Measurements from ENCODE around the gene CHST11. TPM values are rescaled to one million over a fixed set of nuclear protein-coding genes. Genes with fewer than 3 reads are reported as not detected.

Gene CHST11
- total RNA-seq, 1 experiment from 2014 or later, result 6.7 TPM

GRCh38 chr12:104555648-104556047 is 98.9 kb downstream of the CHST11 start:
- no peak overlapping the region for H2AK5ac ChIP-seq (ENCODE audit: insufficient read length, low read length)
- no peaks in the 10 kb centered on the region for H4K20me1 ChIP-seq (ENCODE audit: control insufficient read depth, insufficient read depth, insufficient read length)
- no peak overlapping the region for H3K18ac ChIP-seq (ENCODE audit: insufficient read length, low read depth, low read length)
- H2BK20ac ChIP-seq (ENCODE audit: low read depth, low read length, poor library complexity, severe bottlenecking), result no peak overlapping the region
- H4K8ac ChIP-seq (replicated peaks; ENCODE audit: insufficient read length, low read depth, low read length), result no peak overlapping the region
- peaks cover 2 to 13% (median 6%) of the 10 kb centered on the region in 3 experiments; a peak in 6 of 7 replicates for H3K36me3 Mint-ChIP-seq (ENCODE audit: insufficient read depth in 1 of 3, low read depth in 3 of 3)
- DNase-seq, result no peak
- H3K23ac ChIP-seq (ENCODE audit: insufficient read length, low read depth, low read length), result no peak overlapping the region
- no peaks in the 10 kb centered on the region for H3K4me1 ChIP-seq (ENCODE audit: insufficient read depth, low read length)
- H3K9me3 ChIP-seq (ENCODE audit: control insufficient read depth, low read depth, low read length), result no peaks in the 10 kb centered on the region
- no peak overlapping the region for H2BK5ac ChIP-seq (ENCODE audit: insufficient read length, low read length)
- H3K4ac ChIP-seq (ENCODE audit: low read depth, low read length), result no peak overlapping the region
- H3K79me2 ChIP-seq (ENCODE audit: insufficient read depth, low read length), result no peaks in the 10 kb centered on the region
- no peak overlapping the region for H4K91ac ChIP-seq (ENCODE audit: insufficient read length, low read depth, low read length)
- H3K27ac ChIP-seq (ENCODE audit: insufficient read length, low read depth, low read length), result no peak overlapping the region
- no peak overlapping the region for H3K9ac ChIP-seq (ENCODE audit: extremely low read depth, insufficient read length, low read length)
- H3K23me2 ChIP-seq (ENCODE audit: insufficient read length, low read depth, low read length, poor library complexity, severe bottlenecking), result no peaks in the 10 kb centered on the region
- H3K27ac Mint-ChIP-seq, result peak overlapping the region in 1 of 3 experiments; percentile 94; a peak in 2 of 7 replicates
- no peak overlapping the region for H2BK120ac ChIP-seq (ENCODE audit: low read depth, low read length, poor library complexity, severe bottlenecking)
- H3K14ac ChIP-seq (ENCODE audit: insufficient read depth, low read length), result no peak overlapping the region
- H2BK15ac ChIP-seq (ENCODE audit: low read depth, low read length), result no peak overlapping the region
- H3K79me1 ChIP-seq (ENCODE audit: insufficient read depth, low read depth, low read length, poor library complexity, severe bottlenecking), result no peaks in the 10 kb centered on the region
- no peak overlapping the region for H2AFZ ChIP-seq (ENCODE audit: low read length)
- H3K27me3 ChIP-seq (ENCODE audit: insufficient read depth, low read length), result no peaks in the 10 kb centered on the region
- peaks cover 22 to 32% of the 10 kb centered on the region in 2 experiments for H3K4me1 Mint-ChIP-seq
- H3K56ac ChIP-seq (ENCODE audit: insufficient read length, low read depth, low read length), result no peak overlapping the region
- peaks cover 10% of the 10 kb centered on the region in 2 experiments; a peak in 4 of 5 replicates for H3K9me3 Mint-ChIP-seq
- H3K27me3 Mint-ChIP-seq (ENCODE audit: low read depth), result no peaks in the 10 kb centered on the region; the same call in 1 of the 2 replicates
- no peak overlapping the region for H3T11ph ChIP-seq (ENCODE audit: low read length)
- H3K4me2 ChIP-seq (ENCODE audit: insufficient read depth, insufficient read length, low read length), result no peak overlapping the region
- WGBS (ENCODE audit: extremely low coverage, insufficient read length, low lambda C conversion rate), result no CpG with 5 or more reads among the region's 6 CpGs
- peak overlapping the region in 1 of 2 experiments; percentile 9; a peak in 1 of 5 replicates for H3K4me3 Mint-ChIP-seq
- TF ChIP-seq CTCF (conservative IDR thresholded peaks at IDR 0.05), result no peak
- no peak overlapping the region for H4K5ac ChIP-seq (ENCODE audit: insufficient read length, low read depth, low read length)
- no peak overlapping the region for H2BK12ac ChIP-seq (ENCODE audit: insufficient read length, low read depth, low read length)
